AG10803 (cell line): ENCODE data around the gene SRSF4.

Experiments
- DNase-seq: peaks from one replicate; pipeline ENCODE4 v3.0.0; 2010; ENCODE audit warnings: low read depth
- H3K4me3 ChIP-seq: 2 replicates; pipeline ENCODE4 v1.5.1; 2011; ENCODE audit warnings: mild to moderate bottlenecking, low read length, control low read depth
- TF ChIP-seq, protein P1 (sequence below): conservative IDR thresholded peaks from 2 replicates; pipeline ENCODE4 v1.5.1; 2011; ENCODE audit warnings: mild to moderate bottlenecking, low read length, control low read depth, inconsistent platforms

Gene SRSF4

DNA sequence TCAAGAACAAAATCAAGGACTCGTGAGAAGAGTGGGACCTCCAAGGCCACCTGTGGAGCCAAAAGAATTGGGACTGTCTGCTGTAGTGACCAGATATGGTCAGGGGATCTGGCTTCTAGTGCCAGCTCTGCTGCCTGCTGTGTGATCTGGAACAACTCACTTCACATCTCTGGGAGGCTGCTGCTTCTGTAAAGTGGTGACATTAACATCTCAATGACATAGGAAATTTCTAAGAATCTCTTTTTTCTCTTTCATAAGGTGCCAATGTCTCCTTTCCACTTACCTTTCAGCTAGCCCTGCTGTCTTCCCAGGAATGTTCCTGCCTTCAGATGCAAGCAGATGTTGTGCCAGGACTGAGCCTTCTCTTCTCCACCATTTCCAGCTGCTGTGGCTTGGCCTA is 5.0 kb upstream of the SRSF4 start:
- TF ChIP-seq, protein P1, sequence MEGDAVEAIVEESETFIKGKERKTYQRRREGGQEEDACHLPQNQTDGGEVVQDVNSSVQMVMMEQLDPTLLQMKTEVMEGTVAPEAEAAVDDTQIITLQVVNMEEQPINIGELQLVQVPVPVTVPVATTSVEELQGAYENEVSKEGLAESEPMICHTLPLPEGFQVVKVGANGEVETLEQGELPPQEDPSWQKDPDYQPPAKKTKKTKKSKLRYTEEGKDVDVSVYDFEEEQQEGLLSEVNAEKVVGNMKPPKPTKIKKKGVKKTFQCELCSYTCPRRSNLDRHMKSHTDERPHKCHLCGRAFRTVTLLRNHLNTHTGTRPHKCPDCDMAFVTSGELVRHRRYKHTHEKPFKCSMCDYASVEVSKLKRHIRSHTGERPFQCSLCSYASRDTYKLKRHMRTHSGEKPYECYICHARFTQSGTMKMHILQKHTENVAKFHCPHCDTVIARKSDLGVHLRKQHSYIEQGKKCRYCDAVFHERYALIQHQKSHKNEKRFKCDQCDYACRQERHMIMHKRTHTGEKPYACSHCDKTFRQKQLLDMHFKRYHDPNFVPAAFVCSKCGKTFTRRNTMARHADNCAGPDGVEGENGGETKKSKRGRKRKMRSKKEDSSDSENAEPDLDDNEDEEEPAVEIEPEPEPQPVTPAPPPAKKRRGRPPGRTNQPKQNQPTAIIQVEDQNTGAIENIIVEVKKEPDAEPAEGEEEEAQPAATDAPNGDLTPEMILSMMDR, result no peak
- no peak for DNase-seq
- H3K4me3 ChIP-seq, result no peak overlapping the region

DNA sequence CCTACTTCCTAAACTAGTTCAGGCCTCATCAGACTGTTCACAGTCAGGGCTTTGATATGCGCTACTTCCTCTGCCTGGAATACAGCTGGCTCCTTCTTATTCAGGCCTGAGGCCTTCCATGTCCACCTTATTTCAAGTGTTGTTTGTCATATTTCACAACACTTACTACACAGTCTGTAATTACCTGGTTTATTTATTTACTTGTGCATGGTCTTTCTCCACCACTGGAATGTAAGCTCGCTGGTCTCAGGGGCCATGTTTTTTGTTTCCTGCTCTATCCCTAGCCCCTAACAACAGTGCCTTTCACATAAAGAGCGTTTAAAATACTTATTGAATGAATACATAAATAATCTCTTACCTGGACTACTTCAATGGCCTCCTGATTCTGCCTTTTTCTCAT is 4.6 kb upstream of the SRSF4 start:
- H3K4me3 ChIP-seq, result no peak overlapping the region
- TF ChIP-seq, protein P1, result no peak
- no peak for DNase-seq

DNA sequence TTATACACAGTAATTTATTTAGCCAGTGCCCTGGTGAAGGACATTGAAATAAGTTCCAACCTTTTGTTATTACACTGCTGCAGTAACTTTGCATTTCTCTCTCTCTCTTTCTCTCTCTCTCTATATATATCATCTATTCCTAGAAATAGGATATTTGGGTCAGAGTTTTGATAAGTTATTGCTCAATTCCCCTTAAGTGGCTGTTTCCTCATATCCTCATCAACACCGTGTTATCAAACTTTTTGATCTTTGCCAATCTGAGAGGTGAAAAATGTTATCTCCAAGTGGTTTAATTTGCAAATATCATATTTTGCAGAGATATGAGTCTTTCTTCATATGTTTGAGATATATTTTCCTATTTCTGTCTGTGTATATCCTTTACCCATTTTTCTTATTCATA is 1.6 kb upstream of the SRSF4 start:
- TF ChIP-seq, protein P1, result no peak
- no peak for DNase-seq
- no peak overlapping the region for H3K4me3 ChIP-seq

DNA sequence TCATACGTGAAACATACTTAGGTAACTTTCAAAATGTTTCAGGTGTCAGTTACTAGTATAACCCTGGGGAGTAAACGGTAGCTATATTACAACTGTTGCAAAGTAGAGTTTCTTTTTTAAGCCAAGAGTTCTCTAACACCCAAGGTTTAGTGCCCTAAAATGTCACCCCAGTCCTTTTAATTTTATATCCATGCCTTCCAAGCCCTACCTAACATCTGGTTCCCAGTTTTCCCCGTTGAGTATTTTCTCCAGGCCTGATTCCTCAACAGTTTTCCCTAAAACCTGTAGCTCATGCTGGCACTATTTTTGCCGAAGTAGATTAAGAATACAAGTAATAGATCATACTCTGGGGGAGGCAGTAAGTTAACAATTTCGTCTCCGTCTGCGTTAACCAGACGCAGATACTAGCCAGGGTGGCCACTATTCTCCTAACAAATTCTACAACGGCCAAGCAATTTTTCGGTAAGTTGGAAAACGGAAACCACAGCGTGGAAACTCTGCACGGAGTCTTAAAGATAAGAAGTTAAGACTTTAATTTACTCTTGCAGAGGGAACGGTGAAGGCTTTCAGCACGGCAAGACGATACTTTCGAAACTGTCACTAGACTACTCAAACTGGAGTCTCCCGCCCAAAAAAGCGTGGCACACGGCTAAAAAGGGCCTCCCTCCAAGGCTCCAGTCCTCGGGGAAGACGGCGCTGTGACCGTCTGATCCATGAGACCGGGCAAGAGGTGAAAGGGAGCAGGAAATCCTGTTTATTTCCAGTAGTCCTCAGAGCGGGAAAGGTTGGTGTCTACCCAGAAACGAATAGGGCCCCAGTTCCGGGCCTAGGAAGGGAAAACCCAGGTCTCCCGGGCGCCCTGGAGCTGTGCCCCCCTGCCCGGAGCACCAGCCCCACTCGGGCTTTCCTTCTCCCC is 945 bp downstream of the SRSF4 start:
- TF ChIP-seq, protein P1, result no peak
- H3K4me3 ChIP-seq, result peak overlapping the region; percentile 93
- DNase-seq, result no peak

DNA sequence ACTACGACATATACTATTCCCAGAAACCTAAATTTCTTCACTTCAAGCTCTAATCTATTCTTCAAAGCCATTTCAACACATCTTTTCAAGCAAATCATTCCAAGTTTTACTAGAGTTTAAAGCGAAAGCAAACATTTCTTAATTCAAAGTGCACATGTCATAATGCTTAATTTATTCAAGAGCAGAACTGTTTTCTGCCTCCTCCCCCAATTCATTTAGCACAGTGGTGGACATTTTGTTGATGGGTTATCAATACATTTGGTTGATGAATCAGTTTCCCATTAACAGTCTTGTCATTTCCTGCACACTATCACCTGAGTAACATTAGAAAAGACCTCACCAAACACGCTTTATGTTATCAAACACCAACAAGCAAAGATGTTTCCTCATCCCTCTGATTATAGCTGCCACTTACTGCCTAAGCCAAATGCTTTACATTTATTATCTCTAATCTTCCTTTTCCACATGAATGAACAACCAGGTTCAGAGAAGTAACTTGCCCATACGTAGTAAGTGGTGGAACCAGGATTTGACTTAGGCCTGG is 2.0 kb downstream of the SRSF4 start:
- peak; percentile 42 for DNase-seq
- TF ChIP-seq, protein P1, result no peak
- H3K4me3 ChIP-seq, result peak overlapping the region; percentile 93

DNA sequence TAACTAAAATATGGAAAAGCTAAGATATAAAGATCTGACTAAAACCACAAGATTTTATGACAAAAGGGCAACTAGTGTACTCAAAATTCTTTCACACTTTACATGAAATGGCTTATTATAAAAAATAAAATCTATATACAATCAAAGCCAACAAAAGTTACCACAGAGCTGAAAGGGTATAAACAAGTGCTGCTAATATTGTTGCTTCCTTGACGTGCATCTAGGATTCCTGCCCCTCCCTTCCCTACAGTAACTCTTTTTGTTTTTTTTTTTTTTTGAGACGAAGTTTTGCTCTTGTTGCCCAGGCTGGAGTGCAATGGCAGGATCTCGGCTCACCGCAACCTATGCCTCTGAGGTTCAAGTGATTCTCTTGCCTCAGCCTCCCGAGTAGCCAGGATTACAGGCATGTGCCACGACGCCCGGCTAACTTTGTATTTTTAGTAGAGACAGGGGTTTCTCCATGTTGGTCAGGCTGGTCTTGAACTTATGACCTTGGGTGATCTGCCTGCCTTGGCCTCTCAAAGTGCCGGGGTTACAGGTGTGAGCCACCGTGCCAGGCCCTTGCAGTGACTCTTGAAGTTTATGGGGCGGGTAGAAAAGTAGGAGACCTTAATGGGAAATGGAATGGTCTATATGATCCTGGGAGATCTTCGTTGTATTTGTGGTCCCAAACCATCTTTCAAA is 4.5 kb downstream of the SRSF4 start:
- TF ChIP-seq, protein P1, result no peak
- peak; percentile 64 for DNase-seq
- no peak overlapping the region for H3K4me3 ChIP-seq

DNA sequence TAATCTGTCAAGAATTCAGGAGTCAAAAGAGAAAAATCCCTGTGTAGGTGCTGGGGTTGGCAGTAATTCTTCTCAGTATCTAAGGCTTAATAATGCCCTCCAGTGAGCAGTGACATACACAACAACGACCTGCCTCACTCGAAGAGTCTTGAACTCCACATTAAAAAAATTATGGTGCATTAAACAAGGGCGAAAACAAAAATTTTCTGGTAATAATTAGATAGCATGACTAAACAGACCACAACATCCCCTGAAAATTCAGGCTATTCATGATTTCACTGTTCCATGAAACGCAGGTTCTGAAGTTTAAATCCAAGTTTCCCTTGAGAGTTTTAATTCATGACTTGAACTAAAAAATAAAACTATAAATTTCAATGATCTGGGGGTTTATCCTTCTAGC is 5.1 kb downstream of the SRSF4 start:
- DNase-seq, result peak; percentile 79
- H3K4me3 ChIP-seq, result no peak overlapping the region
- TF ChIP-seq, protein P1, result 0 out of 2 replicates have a peak, but pooled peaks have one; percentile 20
